Breast epithelium (tissue), 3 donors: ENCODE measurements around the gene CKAP2.

Experiments
- CTCF ChIP-seq, 3 donors: fragments of 450-650 bp; IDR thresholded peaks; one replicate each; pipeline ENCODE4 v1.5.1; 2016 to 2017; ENCODE audit warnings: antibody characterized with exemption in 3 of 3, mild to moderate bottlenecking in 3 of 3, moderate library complexity in 3 of 3
- POLR2AphosphoS5 ChIP-seq, 3 donors: sonication (generic); formaldehyde crosslinking; IDR thresholded peaks; one replicate each; pipeline ENCODE4 v1.6.1; 2017; ENCODE audit warnings: antibody characterized with exemption in 3 of 3

DNA sequence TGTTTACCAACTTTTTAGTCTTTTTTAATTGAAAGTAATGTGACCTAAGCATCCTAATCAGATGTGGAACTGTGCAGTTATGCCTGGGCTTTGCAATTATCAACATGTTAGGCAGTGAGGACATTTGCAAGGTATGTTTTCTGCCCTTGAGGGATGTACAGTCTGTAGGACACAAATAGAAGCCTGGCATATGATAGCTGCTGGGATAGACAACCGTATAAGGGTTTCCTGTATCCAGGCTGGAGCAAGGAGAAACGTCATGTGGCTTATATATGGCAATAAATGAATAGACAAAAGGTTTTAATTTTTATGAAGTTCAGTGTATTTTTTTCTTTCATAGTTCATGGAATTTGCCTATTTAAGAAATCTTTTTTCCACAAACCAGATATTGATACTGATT is 2.8 kb upstream of the CKAP2 start:
- TF ChIP-seq CTCF (IDR thresholded peaks at IDR 0.05): no peak
- TF ChIP-seq POLR2AphosphoS5 (IDR thresholded peaks at IDR 0.05): no peak
